GM12878 (cell line): ENCODE data around the gene RHBDD3. TPM values are rescaled to one million over a fixed set of nuclear protein-coding genes. Genes with fewer than 3 reads are reported as not detected.
A peak's percentile ranks its signal among the peaks of the same experiment; 100 is the strongest.

ENCODE experiments used
- ATAC-seq: fragments of 200-7000 bp; cut with Tn5 transposase; 3 replicates; pipeline ENCODE4 v1.9.1; 2020; ENCODE audit warnings: mild to moderate bottlenecking, moderate library complexity
- BruUV-seq: library from RNA; stranded (reverse); fragments of 400-500 nt; replicated peaks from 2 replicates; lab custom pipeline; 2021; lab: Mats Ljungman, UMichigan
- CTCF ChIA-PET: fragments of 300-600 bp; sonication (Branson Sonifier 250); formaldehyde crosslinking; extraction: SDS; loops from one replicate; lab custom pipeline; 2021; ENCODE audit warnings: inconsistent platforms; lab: Yijun Ruan, JAX
- POLR2A ChIA-PET: fragments of 350-600 bp; formaldehyde crosslinking; extraction: SDS; loops from one replicate; lab custom pipeline; 2021; ENCODE audit warnings: inconsistent platforms; lab: Charles Lee
- RAD21 ChIA-PET: fragments of 300-600 bp; sonication (Branson Sonifier 250); formaldehyde crosslinking; loops from one replicate; lab custom pipeline; 2023; ENCODE audit warnings: antibody characterized with exemption; ENCODE audit not compliant: unreplicated experiment; lab: Charles Lee
- SMC1A ChIA-PET: fragments of 300-600 bp; sonication (Branson Sonifier 250); formaldehyde crosslinking; loops from one replicate; lab custom pipeline; 2023; ENCODE audit not compliant: unreplicated experiment, uncharacterized antibody; lab: Charles Lee
- DNase-seq: peaks from one replicate; pipeline ENCODE4 v3.0.0-alpha.2; 2011; ENCODE audit warnings: low read depth, low spot score
- FAIRE-seq: peaks from 3 replicates; lab custom pipeline; 2011; peaks lifted over from hg19 to GRCh38; lab: Jason Lieb, UNC
- H2AFZ ChIP-seq: 2 replicates; pipeline ENCODE4 v1.6.0; 2011; ENCODE audit warnings: low read depth, low read length, control low read depth; ENCODE audit not compliant: control insufficient read depth
- H3K27ac ChIP-seq: 2 replicates; pipeline ENCODE4 v1.5.1; 2011; ENCODE audit warnings: control low read depth; ENCODE audit not compliant: control insufficient read depth, insufficient read depth
- H3K27me3 ChIP-seq, 2 experiments: replicated peaks in 1 of 2; 2 replicates each; pipeline versions ENCODE4 v1.6.0 to v1.6.1; 2011; ENCODE audit warnings: low read length in 1 of 2; ENCODE audit not compliant: control insufficient read depth in 2 of 2, insufficient read depth in 2 of 2
- H3K36me3 ChIP-seq, 2 experiments: 2 replicates each; pipeline ENCODE4 v1.5.1; 2011; ENCODE audit warnings: low read length in 1 of 2; ENCODE audit not compliant: control insufficient read depth in 2 of 2, insufficient read depth in 2 of 2
- H3K4me1 ChIP-seq: 2 replicates; pipeline ENCODE4 v1.6.1; 2011; ENCODE audit warnings: mild to moderate bottlenecking, low read length, moderate library complexity, mixed read lengths; ENCODE audit not compliant: control insufficient read depth, insufficient read depth
- H3K4me2 ChIP-seq: 2 replicates; pipeline ENCODE4 v1.6.0; 2011; ENCODE audit warnings: control low read depth; ENCODE audit not compliant: control insufficient read depth, insufficient read depth
- H3K4me3 ChIP-seq: fragments of 200-600 bp; sonication (generic); 2 replicates; pipeline ENCODE4 v1.5.1; 2016
- H3K79me2 ChIP-seq: 2 replicates; pipeline ENCODE4 v1.6.0; 2011; ENCODE audit warnings: low read length; ENCODE audit not compliant: control insufficient read depth, insufficient read depth
- H3K9ac ChIP-seq: 2 replicates; pipeline ENCODE4 v1.8.0; 2011; ENCODE audit warnings: low read length, control low read depth, mixed read lengths; ENCODE audit not compliant: control insufficient read depth, insufficient read depth
- H3K9me3 ChIP-seq: replicated peaks from 3 replicates; pipeline ENCODE4 v1.5.1; 2011; ENCODE audit warnings: mild to moderate bottlenecking, low read length; ENCODE audit not compliant: control insufficient read depth, insufficient read depth
- H4K20me1 ChIP-seq: 2 replicates; pipeline ENCODE4 v1.6.0; 2011; ENCODE audit not compliant: control insufficient read depth, insufficient read depth
- ATF7 ChIP-seq: fragments of 450-650 bp; IDR thresholded peaks from 2 replicates; pipeline ENCODE4 v1.6.1; 2016; ENCODE audit warnings: low read depth, mild to moderate bottlenecking
- EED ChIP-seq: sonication (generic); IDR thresholded peaks from 2 replicates; pipeline ENCODE4 v1.6.1; 2016; ENCODE audit warnings: antibody characterized with exemption, low read depth
- MTA2 ChIP-seq: fragments of 450-650 bp; IDR thresholded peaks from 2 replicates; pipeline ENCODE4 v1.6.1; 2016; ENCODE audit warnings: low read depth, mild to moderate bottlenecking, moderate library complexity
- POLR2AphosphoS2 ChIP-seq: IDR thresholded peaks from 2 replicates; pipeline ENCODE4 v1.6.1; 2011; ENCODE audit warnings: low read depth, mild to moderate bottlenecking, low read length, improper control_type of control experiment, moderate library complexity
- TCF12 ChIP-seq: IDR thresholded peaks from 2 replicates; pipeline ENCODE4 v1.6.1; 2011; ENCODE audit warnings: low read depth, mild to moderate bottlenecking, low read length
- WGBS: methylation state at CpG from one replicate; pipeline ENCODE4 v1.1.6; 2016; ENCODE audit warnings: low lambda C conversion rate; ENCODE audit not compliant: insufficient replicate concordance, insufficient coverage; ENCODE audit errors: missing lambda C conversion rate; 5-methylcytosine and 5-hydroxymethylcytosine counted together
- in situ Hi-C: fragments of 300-500 bp; cut with MboI; formaldehyde crosslinking; loops from 9 replicates; pipeline ENCODE4 v1.14.3; 2018; ENCODE audit warnings: mixed read lengths
- intact Hi-C: fragments of 100-400 bp; cut with micrococcal nuclease; formaldehyde crosslinking; loops from one replicate; pipeline ENCODE4 v1.14.2; 2022; ENCODE audit not compliant: unreplicated experiment
- polyA plus RNA-seq, 11 experiments: library from polyadenylated mRNA; depleted of rRNA in 4 of 11; unstranded in 6 of 11; stranded (reverse) in 5 of 11; fragments of >200 nt; fragmentation: Nextera tagmentation in 4 of 11; fragmentation: Illumina TruSeq in 1 of 11; extraction: Ambion mirVana in 4 of 11; extraction: Trizol in 1 of 11; gene quantifications; 1 replicate in 1 of 11; 2 replicates in 10 of 11; pipeline versions ENCODE4 v1.2.1 to v1.2.3, GENCODE V29; 2011 to 2016; ENCODE audit warnings: inconsistent platforms in 2 of 11, missing spikeins in 2 of 11, low read depth in 1 of 11
- total RNA-seq, 4 experiments: library from RNA; depleted of rRNA in 3 of 4; stranded (reverse); fragments of >200 nt in 3 of 4; fragmentation: Illumina TruSeq in 1 of 4; extraction: Trizol in 1 of 4; gene quantifications; 2 replicates each; pipeline versions ENCODE4 v1.2.1 to v1.2.3, GENCODE V29; 2013 to 2021

Gene RHBDD3
- total and polyA plus RNA-seq, 10 of the 15 experiments (the other 5 are each of a cell fraction or from before 2014, with no cell fraction given): 0.27 to 41.2 (median 20.1) TPM

DNA sequence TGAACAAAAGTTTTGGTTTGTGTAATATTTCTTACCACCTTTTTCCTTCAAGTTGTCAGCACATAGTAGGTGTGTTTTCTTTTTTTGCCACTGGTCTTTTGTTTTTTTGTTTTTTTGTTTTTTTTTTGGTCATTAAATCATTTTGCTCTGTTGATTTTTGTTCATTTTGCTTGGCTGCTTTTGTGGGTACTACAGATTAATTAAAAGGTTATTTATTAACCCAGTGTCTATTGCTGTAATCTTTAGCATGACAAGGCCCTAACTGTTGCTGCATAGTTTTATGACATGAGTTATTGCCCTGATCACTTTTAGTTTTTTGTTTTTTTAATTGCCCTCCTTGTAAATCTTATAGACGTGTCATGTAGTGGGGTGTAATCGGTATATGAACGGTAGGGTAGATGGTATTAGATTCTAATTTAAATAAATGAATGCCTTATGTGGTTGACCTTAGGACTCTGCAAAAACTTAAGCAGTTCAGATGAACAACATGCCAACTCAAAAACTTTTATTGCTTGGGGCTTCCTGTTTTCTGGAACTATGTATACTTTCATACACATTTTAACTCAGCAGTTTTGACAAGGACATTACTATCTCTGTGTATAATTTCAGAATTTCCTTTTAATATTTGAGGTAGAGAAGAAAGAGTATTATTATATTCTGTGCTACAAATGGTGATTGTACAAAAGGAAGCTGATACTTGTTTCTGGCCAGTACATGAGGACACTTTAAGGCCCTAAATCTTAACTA is 8.2 kb upstream of the RHBDD3 start:
- Histone ChIP-seq H3K27ac (no peak overlapping the region), H3K4me3 (no peak overlapping the region), H3K9ac (no peak overlapping the region), H2AFZ (no peak overlapping the region), H3K27me3 (no peaks in the 10 kb centered on the region), H3K79me2 (peaks cover 84% of the 10 kb centered on the region), H3K36me3 (peaks cover 24 to 61% of the 10 kb centered on the region in 2 experiments), H3K4me1 (peaks cover 8% of the 10 kb centered on the region), H3K4me2 (no peak overlapping the region), H3K9me3 (no peaks in the 10 kb centered on the region), H4K20me1 (peaks cover 14% of the 10 kb centered on the region)
- intact Hi-C loops: no loop called here
- ChIA-PET RAD21 (no interaction called here), CTCF (interaction anchor here (0.6 kb wide), 1 partner anchor 122 kb away, joined by 4 read pairs; no protein-coding TSS in a partner anchor), POLR2A (no interaction called here), SMC1A (interaction anchor here (1.8 kb wide), 1 partner anchor 159 kb away, joined by 3 read pairs; no protein-coding TSS in a partner anchor)
- ATAC-seq (no peak), FAIRE-seq (no peak), DNase-seq (no peak)
- in situ Hi-C loops: no loop called here
- BruUV-seq: TSS peak; percentile 2
- TF ChIP-seq MTA2 (peak; percentile 65; the same call in 1 of the 2 replicates), TCF12 (no peak), ATF7 (peak; percentile 49; the same call in 1 of the 2 replicates)
- 69% methylated on average over 3 of the region's 3 CpGs for WGBS

DNA sequence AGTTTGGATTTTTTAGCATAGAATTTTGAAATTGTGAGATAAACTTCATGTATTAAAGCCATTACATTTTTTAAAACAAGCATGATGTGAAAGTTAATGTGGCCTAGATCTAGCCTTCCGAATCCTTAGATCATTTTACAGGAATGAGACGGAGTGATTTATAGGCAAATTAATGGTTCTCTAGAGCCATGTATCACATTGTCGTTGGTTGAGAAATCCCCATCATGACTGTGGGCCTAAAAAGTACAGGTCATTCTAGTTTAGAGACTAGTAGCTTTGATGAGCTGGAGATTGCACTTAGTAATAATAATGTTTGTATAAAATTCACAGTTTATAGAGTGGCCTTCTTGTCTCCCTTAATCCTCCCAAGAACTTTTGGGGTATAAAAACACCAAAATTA is 7.4 kb upstream of the RHBDD3 start:
- BruUV-seq: no TSS peak
- ChIA-PET RAD21 (no interaction called here), POLR2A (no interaction called here), CTCF (interaction anchor here (1.0 to 1.2 kb wide), 2 partner anchors 121 to 136 kb away, joined by 3 read pairs; no protein-coding TSS in a partner anchor), SMC1A (no interaction called here)
- Histone ChIP-seq H3K4me3 (no peak overlapping the region), H2AFZ (no peak overlapping the region), H3K9ac (no peak overlapping the region), H3K9me3 (no peaks in the 10 kb centered on the region), H3K27me3 (no peaks in the 10 kb centered on the region), H3K27ac (no peak overlapping the region), H4K20me1 (peaks cover 17% of the 10 kb centered on the region), H3K79me2 (peaks cover 90% of the 10 kb centered on the region), H3K36me3 (peaks cover 24 to 64% of the 10 kb centered on the region in 2 experiments), H3K4me2 (no peak overlapping the region), H3K4me1 (peaks cover 8% of the 10 kb centered on the region)
- FAIRE-seq: no peak
- WGBS: 82% methylated on average over 3 of the region's 3 CpGs
- in situ Hi-C loops: no loop called here
- ATAC-seq: 0 out of 3 replicates have a peak, but pooled peaks have one; percentile 11
- intact Hi-C loops: no loop called here
- TF ChIP-seq POLR2AphosphoS2 (peak; percentile 27; the same call in 1 of the 2 replicates), EED (no peak)
- no peak for DNase-seq
